Naive thymus-derived CD8-positive, alpha-beta T cell (primary cell): ENCODE data around the gene MPV17. TPM values are rescaled to one million over a fixed set of nuclear protein-coding genes. Genes with fewer than 3 reads are reported as not detected.
"Not testable (repeated sequence)": the region's sequence is repeated elsewhere in the genome, so short reads cannot be mapped to it uniquely, and the experiment has no call there.

Experiments used
- ATAC-seq, 2 donors: fragments of 150-1000 bp; cut with Tn5 transposase in 1 of 2; sonication (Bioruptor Pico), chemical (Tn5 transposase) in 1 of 2; 1 replicate in 1 of 2; 2 replicates in 1 of 2; pipeline ENCODE4 v1.10.0; 2021; ENCODE audit warnings: mild to moderate bottlenecking in 2 of 2, moderate library complexity in 2 of 2
- POLR2A ChIA-PET: fragments of 350-600 bp; sonication (Branson Sonifier 250); formaldehyde crosslinking; loops from one replicate; lab custom pipeline; 2021; ENCODE audit warnings: antibody characterized with exemption; lab: Charles Lee
- DNase-seq, 10 donors: peaks; one replicate each; pipeline versions ENCODE4 v3.0.0 to v3.0.0-alpha.2; 2020 to 2022
- H3K27ac Mint-ChIP-seq, 10 donors: one replicate each; pipeline ENCODE4 v1.8.0; 2020 to 2022; ENCODE audit warnings: mild to moderate bottlenecking in 10 of 10, mixed read lengths in 10 of 10, moderate library complexity in 4 of 10, inconsistent platforms in 1 of 10
- H3K27me3 Mint-ChIP-seq, 5 donors: one replicate each; pipeline ENCODE4 v1.8.0; 2021 to 2022; ENCODE audit warnings: mixed read lengths in 5 of 5
- H3K36me3 Mint-ChIP-seq, 3 donors: one replicate each; pipeline ENCODE4 v1.8.0; 2020 to 2022; ENCODE audit warnings: mixed read lengths in 3 of 3, mild to moderate bottlenecking in 2 of 3, inconsistent platforms in 1 of 3
- H3K4me1 Mint-ChIP-seq, 4 donors: one replicate each; pipeline ENCODE4 v1.8.0; 2021 to 2022; ENCODE audit warnings: mixed read lengths in 4 of 4
- H3K4me3 Mint-ChIP-seq, 10 donors: one replicate each; pipeline ENCODE4 v1.8.0; 2020 to 2022; ENCODE audit warnings: mild to moderate bottlenecking in 10 of 10, mixed read lengths in 10 of 10, moderate library complexity in 6 of 10, inconsistent platforms in 1 of 10
- H3K9me3 Mint-ChIP-seq, 9 donors: one replicate each; pipeline ENCODE4 v1.8.0; 2020 to 2022; ENCODE audit warnings: mixed read lengths in 9 of 9, mild to moderate bottlenecking in 3 of 9, inconsistent platforms in 1 of 9, moderate library complexity in 1 of 9
- polyA plus RNA-seq, 3 donors: library from polyadenylated mRNA; unstranded; fragments of 300-500 nt; fragmentation: Illumina TruSeq; gene quantifications; one replicate each; pipeline ENCODE4 v1.2.3, GENCODE V29; 2021
- total RNA-seq, 8 experiments: library from RNA in 2 of 8; stranded (reverse) in 2 of 8; gene quantifications; one replicate each; pipeline ENCODE4 v1.2.3 and lab custom pipeline; 2021 to 2026

Gene MPV17
- total and polyA plus RNA-seq, 5 experiments from 2014 or later, result 109 to 135 (median 111) TPM

DNA sequence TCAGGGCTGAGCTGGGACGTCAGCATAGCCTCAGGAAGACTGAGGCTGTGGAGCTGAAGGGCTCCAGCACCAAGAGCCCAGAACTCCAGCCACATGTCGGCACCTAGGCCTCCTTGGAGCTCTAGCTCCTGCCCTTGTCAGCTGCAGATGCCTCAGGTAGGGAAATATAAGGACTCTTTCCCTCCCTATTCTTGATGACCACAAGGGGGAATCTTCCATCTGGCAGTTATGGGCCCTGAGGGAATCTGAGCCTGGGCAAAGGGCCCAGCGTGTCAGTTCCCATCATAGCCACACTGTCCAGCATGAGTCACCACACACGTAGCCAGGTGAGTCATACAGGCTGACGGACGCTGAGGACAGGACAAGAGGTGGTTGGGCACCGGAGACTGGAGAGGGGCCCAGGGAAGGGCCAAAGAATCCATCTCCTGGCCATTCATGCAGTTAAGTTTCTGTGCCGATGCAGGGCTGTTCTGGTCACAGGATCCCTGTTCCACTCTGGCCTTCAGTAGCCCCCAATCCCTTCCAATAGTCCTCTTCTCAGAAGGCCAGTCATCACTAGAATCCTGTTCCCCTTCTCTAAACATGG lies 1.8 kb downstream of the MPV17 start:
- Mint-ChIP-seq H3K4me3 (peak overlapping the region in 7 of 10 donors; percentile 31 to 99 (median 65)), H3K9me3 (no peaks in the 10 kb centered on the region), H3K27ac (peak overlapping the region in 7 of 10 donors; percentile 48 to 100 (median 69)), H3K27me3 (no peaks in the 10 kb centered on the region), H3K36me3 (peaks cover 0 to 7% (median 2%) of the 10 kb centered on the region in 3 donors), H3K4me1 (peaks cover 12 to 35% (median 31%) of the 10 kb centered on the region in 4 donors)
- DNase-seq (no peak), ATAC-seq (no peak)
- POLR2A ChIA-PET, result interaction anchor here (0.6 kb wide), 1 partner anchor 194 kb away, joined by 6 read pairs; no protein-coding TSS in a partner anchor

DNA sequence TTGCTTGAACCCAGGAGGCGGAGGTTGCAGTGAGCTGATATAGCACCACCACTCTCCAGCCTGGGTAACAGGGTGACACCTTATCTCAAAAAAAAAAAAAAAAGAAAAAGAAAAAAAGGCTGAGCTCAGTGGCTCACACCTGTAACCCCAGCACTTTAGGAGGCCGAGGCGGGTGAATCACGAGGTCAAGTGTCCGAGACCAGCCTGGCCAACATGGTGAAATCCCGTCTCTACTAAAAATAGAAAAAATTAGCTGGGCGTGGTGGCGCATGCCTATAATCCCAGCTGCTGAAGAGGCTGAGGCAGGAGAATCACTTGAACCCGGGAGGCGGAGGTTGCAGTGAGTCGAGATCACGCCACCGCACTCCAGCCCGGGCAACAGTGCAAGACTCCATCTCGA lies 3.1 kb downstream of the MPV17 start:
- H3K27me3 Mint-ChIP-seq, POLR2A ChIA-PET, H3K27ac Mint-ChIP-seq, H3K4me3 Mint-ChIP-seq, H3K36me3 Mint-ChIP-seq, ATAC-seq, H3K9me3 Mint-ChIP-seq, DNase-seq: not testable (repeated sequence)
- H3K4me1 Mint-ChIP-seq, result peaks cover 12 to 35% (median 31%) of the 10 kb centered on the region in 4 donors

DNA sequence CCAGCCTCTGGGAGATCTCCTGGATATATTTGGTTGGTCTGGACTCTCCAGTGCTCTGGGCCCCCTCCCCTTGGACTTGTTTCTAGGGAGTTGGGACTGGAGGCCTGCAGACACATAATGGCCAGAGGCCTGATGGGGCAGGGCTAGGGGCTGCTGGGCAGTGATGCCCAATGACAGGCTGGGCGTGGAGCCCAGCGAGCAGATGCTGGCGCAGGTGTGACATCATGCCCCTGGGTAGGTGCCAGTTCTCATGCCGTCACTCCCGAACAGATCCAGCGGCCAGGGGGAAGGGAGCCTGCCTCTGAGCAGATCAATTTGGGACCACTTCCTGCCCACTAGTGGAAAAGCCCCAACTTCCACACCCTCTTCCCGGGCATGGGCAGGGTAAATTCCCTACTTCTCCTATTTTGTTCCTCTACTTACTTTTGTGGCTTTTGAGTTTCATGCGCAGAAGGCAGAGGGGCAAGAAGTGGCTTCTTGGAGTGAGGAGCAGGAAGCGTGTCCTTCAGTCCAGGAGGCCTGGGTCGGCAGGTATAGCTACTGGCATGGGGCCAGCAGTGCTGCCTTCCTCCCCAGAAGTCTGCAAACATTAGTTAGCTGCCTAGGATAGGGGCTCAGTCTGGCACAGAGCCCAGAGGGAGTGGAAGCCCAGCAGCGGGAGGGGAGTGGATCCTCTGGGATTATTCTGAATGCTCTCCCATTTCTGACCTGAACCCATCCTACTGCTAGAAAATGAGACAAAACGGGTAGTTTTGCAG lies 6.1 kb downstream of the MPV17 start:
- no peaks in the 10 kb centered on the region for H3K27me3 Mint-ChIP-seq

GRCh38 chr2:27315122-27315521 lies 7.8 kb downstream of the MPV17 start:
- POLR2A ChIA-PET, result interaction anchor here (1.0 kb wide), 1 partner anchor 9 kb away, joined by 3 read pairs; no protein-coding TSS in a partner anchor
- Mint-ChIP-seq H3K9me3 (no peaks in the 10 kb centered on the region), H3K36me3 (peaks cover 0 to 14% (median 6%) of the 10 kb centered on the region in 3 donors), H3K4me3 (no peak overlapping the region), H3K27ac (peak overlapping the region in 2 of 10 donors; percentile 1 to 57), H3K4me1 (peaks cover 0 to 8% (median 2%) of the 10 kb centered on the region in 4 donors), H3K27me3 (no peaks in the 10 kb centered on the region)
- ATAC-seq, result no peak
- DNase-seq, result no peak

More for the DNA sequence above, 6.1 kb downstream of the MPV17 start:
- Mint-ChIP-seq H3K4me3 (no peak overlapping the region), H3K36me3 (peaks cover 0 to 7% (median 4%) of the 10 kb centered on the region in 3 donors), H3K27ac (no peak overlapping the region), H3K9me3 (no peaks in the 10 kb centered on the region), H3K4me1 (peaks cover 7 to 15% (median 10%) of the 10 kb centered on the region in 4 donors)
- ATAC-seq (no peak), DNase-seq (no peak)
- POLR2A ChIA-PET, result no interaction called here

- peaks cover 0 to 8% (median 2%) of the 10 kb centered on the region in 4 donors for H3K4me1 Mint-ChIP-seq
- H3K27ac Mint-ChIP-seq, result peak overlapping the region in 2 of 10 donors; percentile 1 to 57
- H3K4me3 Mint-ChIP-seq, result no peak overlapping the region
- POLR2A ChIA-PET, result interaction anchor here (1.0 kb wide), 1 partner anchor 9 kb away, joined by 3 read pairs; no protein-coding TSS in a partner anchor
- no peaks in the 10 kb centered on the region for H3K9me3 Mint-ChIP-seq
- H3K27me3 Mint-ChIP-seq, result no peaks in the 10 kb centered on the region
- DNase-seq (no peak), ATAC-seq (no peak)
- peaks cover 1 to 16% (median 8%) of the 10 kb centered on the region in 3 donors for H3K36me3 Mint-ChIP-seq
Measured at GRCh38 chr2:27314709-27315108, 8.2 kb downstream of the MPV17 start.

DNA sequence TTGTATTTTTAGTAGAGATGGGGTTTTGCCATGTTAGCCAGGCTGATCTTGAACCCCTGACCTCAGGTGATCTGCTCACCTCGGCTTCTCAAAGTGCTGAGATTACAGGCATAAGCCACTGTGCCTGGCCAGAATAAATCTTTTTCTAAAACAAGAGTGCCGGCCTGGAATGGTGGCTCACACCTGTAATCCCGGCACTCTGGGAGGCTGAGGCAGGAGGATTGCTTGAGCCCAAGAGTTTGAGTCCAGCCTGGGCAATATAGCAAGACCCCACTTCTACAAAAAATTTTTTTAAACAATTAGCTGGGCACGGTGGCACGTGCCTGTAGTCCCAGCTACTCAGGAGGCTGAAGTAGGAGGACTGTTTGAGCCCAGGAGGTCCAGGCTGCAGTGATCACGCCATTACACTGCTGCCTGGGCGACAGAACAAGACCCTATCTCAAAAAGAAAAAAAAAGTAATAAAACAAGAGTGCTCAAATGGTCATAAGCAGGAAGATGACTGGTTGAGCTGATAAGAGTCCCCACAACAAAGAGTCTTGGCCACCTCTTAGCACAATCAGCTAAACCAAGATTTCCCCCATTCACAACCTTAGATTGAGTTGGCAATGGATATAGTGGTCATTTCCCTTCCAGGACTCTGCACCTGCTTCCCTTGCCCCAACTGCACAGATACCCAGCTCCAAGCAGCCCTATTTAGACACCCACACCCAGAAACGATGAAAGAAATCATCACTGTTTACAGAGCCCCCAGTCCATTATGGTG lies 8.8 kb downstream of the MPV17 start:
- H3K27ac Mint-ChIP-seq, result peak overlapping the region in 2 of 10 donors; percentile 9 to 57
- H3K4me3 Mint-ChIP-seq, result no peak overlapping the region
- H3K27me3 Mint-ChIP-seq, result no peaks in the 10 kb centered on the region
- H3K9me3 Mint-ChIP-seq, result no peaks in the 10 kb centered on the region
- peaks cover 6 to 21% (median 12%) of the 10 kb centered on the region in 3 donors for H3K36me3 Mint-ChIP-seq
- DNase-seq, result no peak
- peaks cover 0 to 8% (median 2%) of the 10 kb centered on the region in 4 donors for H3K4me1 Mint-ChIP-seq
- POLR2A ChIA-PET, result no interaction called here
- ATAC-seq, result no peak

DNA sequence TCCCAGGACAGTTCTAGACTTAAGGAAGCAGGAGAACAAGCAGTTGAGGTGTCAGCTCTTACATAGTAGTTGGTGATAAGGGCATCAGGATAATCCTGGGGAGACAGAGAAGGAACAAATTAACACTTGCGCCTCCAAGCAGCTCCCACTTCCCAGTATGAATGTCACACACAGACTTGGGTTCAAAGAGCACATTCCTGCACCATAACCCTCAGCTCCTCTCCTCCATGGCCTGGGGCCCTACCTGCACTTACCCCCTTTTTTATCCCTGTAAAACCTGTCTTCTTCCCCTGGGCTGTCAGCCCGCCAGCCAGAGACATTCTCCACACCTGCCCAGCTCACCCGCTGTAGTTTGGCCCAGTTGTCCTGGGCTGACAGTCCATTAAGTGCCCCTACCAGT lies 10.7 kb downstream of the MPV17 start:
- no peaks in the 10 kb centered on the region for H3K9me3 Mint-ChIP-seq
- H3K27ac Mint-ChIP-seq, result peak overlapping the region in 1 of 10 donors; percentile 54
- peaks cover 2 to 8% (median 4%) of the 10 kb centered on the region in 4 donors for H3K4me1 Mint-ChIP-seq
- no peak overlapping the region for H3K4me3 Mint-ChIP-seq
- DNase-seq (no peak), ATAC-seq (no peak)
- POLR2A ChIA-PET, result no interaction called here
- H3K36me3 Mint-ChIP-seq, result peaks cover 6 to 26% (median 16%) of the 10 kb centered on the region in 3 donors
- peaks cover 0 to 3% (median 0%) of the 10 kb centered on the region in 5 donors for H3K27me3 Mint-ChIP-seq

- H3K4me1 Mint-ChIP-seq, result peaks cover 8 to 13% (median 9%) of the 10 kb centered on the region in 4 donors
- H3K27me3 Mint-ChIP-seq, result peaks cover 7 to 27% (median 8%) of the 10 kb centered on the region in 5 donors
- no peaks in the 10 kb centered on the region for H3K9me3 Mint-ChIP-seq
- peak overlapping the region in 1 of 10 donors; percentile 7 for H3K27ac Mint-ChIP-seq
- POLR2A ChIA-PET, result no interaction called here
- H3K36me3 Mint-ChIP-seq, result peaks cover 6 to 26% (median 16%) of the 10 kb centered on the region in 3 donors
- DNase-seq (no peak), ATAC-seq (no peak)
- H3K4me3 Mint-ChIP-seq, result no peak overlapping the region
Measured at GRCh38 chr2:27309651-27310050, 13.2 kb downstream of the MPV17 start.

DNA sequence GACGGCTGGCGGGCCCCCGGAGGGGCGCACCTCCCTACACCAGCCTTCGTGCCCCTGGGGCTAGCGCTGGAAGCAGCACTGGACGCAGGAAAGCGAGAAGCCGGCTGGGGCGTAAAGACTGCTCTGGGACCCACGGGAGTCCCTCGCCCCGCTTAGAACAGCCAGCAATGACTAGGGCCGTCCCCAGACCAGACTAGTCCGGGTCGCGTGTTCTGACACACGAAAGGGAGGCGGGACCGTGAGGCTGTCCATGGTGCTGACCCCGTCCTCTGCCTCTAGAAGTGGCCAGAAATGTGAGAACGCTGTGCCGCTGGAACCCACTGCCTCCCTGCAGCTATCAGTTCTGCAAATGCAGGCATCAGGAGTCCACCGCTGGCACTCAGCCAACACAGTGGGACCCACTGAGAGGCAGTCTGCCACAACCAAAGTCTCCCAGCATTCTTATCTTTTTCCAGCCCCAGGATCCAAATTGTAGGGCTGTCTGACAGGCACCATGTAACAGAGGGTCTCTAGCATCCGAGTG lies 14.5 kb downstream of the MPV17 start, which contains the start of gene UCN:
UCN (minus strand) TSS at position 87 of the 523 bp plus-strand sequence. CDS start 550 bp downstream, outside the sequence.
- Mint-ChIP-seq H3K27ac (peak within 1 kb of the TSS in 1 of 10 donors; percentile 8), H3K9me3 (no peaks in the 10 kb centered on the region), H3K4me3 (peak within 1 kb of the TSS in 7 of 10 donors; percentile 28 to 75 (median 48)), H3K36me3 (peaks cover 6 to 26% (median 16%) of the 10 kb centered on the region in 3 donors), H3K4me1 (peaks cover 8 to 13% (median 9%) of the 10 kb centered on the region in 4 donors), H3K27me3 (peaks cover 8 to 32% (median 13%) of the 10 kb centered on the region in 5 donors)
- ATAC-seq, result no peak
- POLR2A ChIA-PET, result no interaction called here
- DNase-seq, result no peak

- no peak overlapping the region for H3K27ac Mint-ChIP-seq
- peaks cover 6 to 26% (median 16%) of the 10 kb centered on the region in 3 donors for H3K36me3 Mint-ChIP-seq
- H3K9me3 Mint-ChIP-seq, result no peaks in the 10 kb centered on the region
- peaks cover 5 to 16% (median 11%) of the 10 kb centered on the region in 4 donors for H3K4me1 Mint-ChIP-seq
- peaks cover 8 to 32% (median 13%) of the 10 kb centered on the region in 5 donors for H3K27me3 Mint-ChIP-seq
- POLR2A ChIA-PET, result no interaction called here
- ATAC-seq, result no peak
- no peak for DNase-seq
- peak overlapping the region in 3 of 10 donors; percentile 48 to 75 (median 71) for H3K4me3 Mint-ChIP-seq
Measured at GRCh38 chr2:27307545-27308358, 15.1 kb downstream of the MPV17 start.

GRCh38 chr2:27307287-27307544 lies 15.7 kb downstream of the MPV17 start:
- POLR2A ChIA-PET, result no interaction called here
- DNase-seq, result no peak
- Mint-ChIP-seq H3K27me3 (peaks cover 8 to 32% (median 13%) of the 10 kb centered on the region in 5 donors), H3K36me3 (peaks cover 6 to 21% (median 15%) of the 10 kb centered on the region in 3 donors), H3K4me3 (peak overlapping the region in 7 of 10 donors; percentile 28 to 75 (median 48)), H3K4me1 (peaks cover under 1 to 19% (median 11%) of the 10 kb centered on the region in 4 donors), H3K9me3 (no peaks in the 10 kb centered on the region), H3K27ac (no peak overlapping the region)
- ATAC-seq, result no peak
